GM12864 (cell line): ENCODE results near the gene PLBD1.
A peak's percentile ranks its signal among the peaks of the same experiment; 100 is the strongest.

Source experiments
- DNase-seq: peaks from one replicate; pipeline ENCODE4 v3.0.0-alpha.2; 2011; ENCODE audit warnings: low read depth
- H3K4me3 ChIP-seq: 2 replicates; pipeline ENCODE4 v1.5.1; 2011; ENCODE audit warnings: mild to moderate bottlenecking, low read depth, low read length, control low read depth
- CTCF ChIP-seq: IDR thresholded peaks from 2 replicates; pipeline ENCODE4 v1.5.1; 2011; ENCODE audit warnings: low read depth, mild to moderate bottlenecking, moderate library complexity, low read length, control low read depth, inconsistent platforms; ENCODE audit errors: missing control alignments

Gene PLBD1

GRCh38 chr12:14473707-14474287 lies 93.9 kb downstream of the PLBD1 start:
- H3K4me3 ChIP-seq: no peak overlapping the region
- no peak for TF ChIP-seq CTCF
- no peak for DNase-seq

GRCh38 chr12:14471497-14471896 lies 96.2 kb downstream of the PLBD1 start:
- H3K4me3 ChIP-seq: no peak overlapping the region
- DNase-seq: no peak
- no peak for TF ChIP-seq CTCF

GRCh38 chr12:14460212-14460841 lies 107.4 kb downstream of the PLBD1 start:
- peak; percentile 4 for DNase-seq
- H3K4me3 ChIP-seq: no peak overlapping the region
- TF ChIP-seq CTCF: no peak

DNA sequence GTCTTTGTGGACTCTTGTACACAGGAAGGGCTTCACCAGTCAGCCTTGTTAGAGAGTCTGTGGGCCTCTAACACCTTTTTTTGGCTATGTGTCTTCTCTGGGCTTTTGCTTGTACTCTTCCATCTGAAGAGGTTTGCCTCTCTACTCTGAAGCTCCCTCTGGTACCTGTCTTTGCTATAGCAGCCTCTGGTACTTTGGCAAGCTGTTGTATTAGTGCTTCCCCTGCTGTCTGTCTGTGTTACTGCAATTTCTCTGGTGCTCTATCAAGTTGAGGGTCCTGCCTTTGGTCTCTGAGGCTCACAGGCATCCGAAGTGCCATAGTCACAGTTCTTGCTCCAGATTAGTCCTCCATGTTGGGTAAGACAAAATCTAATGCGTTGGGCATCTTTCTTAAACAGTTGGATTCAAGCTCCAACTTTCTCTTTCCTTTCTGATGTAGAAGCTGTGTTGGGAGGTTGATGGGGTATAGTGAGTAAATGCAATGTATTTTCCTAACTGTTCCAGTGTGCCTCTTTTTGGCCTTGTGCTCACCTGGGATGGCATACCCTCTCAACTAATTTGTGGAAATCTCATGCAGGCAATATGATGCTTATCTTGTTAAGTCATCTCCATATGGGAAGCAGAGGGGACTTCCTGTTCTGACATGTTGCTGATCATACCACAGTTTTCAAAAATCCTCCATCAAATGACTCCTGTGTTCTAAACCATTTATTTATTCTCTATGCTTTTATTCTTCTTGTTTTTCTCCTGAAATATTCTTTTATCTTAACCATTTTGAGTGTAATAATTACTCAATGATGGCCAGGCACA lies 113.4 kb downstream of the PLBD1 start:
- DNase-seq: peak; percentile 45
- H3K4me3 ChIP-seq: no peak overlapping the region
- peak; percentile 82 for TF ChIP-seq CTCF
